ENCODE results near the gene RELB.

GRCh38 chr19:45027371-45027770, 26.1 kb downstream of the RELB start:
- TF ChIP-seq MXI1 (IDR thresholded peaks at IDR 0.05; ENCODE audit: borderline replicate concordance, low read depth, low read length) (no peak), RAD21 (IDR thresholded peaks at IDR 0.05; ENCODE audit: low read length) (no peak), POLR2A (IDR thresholded peaks at IDR 0.05; ENCODE audit: low read depth, low read length) (no peak)
- TF ChIP-seq, protein P1, sequence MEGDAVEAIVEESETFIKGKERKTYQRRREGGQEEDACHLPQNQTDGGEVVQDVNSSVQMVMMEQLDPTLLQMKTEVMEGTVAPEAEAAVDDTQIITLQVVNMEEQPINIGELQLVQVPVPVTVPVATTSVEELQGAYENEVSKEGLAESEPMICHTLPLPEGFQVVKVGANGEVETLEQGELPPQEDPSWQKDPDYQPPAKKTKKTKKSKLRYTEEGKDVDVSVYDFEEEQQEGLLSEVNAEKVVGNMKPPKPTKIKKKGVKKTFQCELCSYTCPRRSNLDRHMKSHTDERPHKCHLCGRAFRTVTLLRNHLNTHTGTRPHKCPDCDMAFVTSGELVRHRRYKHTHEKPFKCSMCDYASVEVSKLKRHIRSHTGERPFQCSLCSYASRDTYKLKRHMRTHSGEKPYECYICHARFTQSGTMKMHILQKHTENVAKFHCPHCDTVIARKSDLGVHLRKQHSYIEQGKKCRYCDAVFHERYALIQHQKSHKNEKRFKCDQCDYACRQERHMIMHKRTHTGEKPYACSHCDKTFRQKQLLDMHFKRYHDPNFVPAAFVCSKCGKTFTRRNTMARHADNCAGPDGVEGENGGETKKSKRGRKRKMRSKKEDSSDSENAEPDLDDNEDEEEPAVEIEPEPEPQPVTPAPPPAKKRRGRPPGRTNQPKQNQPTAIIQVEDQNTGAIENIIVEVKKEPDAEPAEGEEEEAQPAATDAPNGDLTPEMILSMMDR (conservative IDR thresholded peaks at IDR 0.05; ENCODE audit: low read depth, low read length) = no peak

Measured in IMR-90 (cell line).